HG03196 (cell line): Measurements from ENCODE around the gene U2AF2.

Source experiments
- ATAC-seq: cut with Tn5 transposase; IDR thresholded peaks from one replicate; pipeline ENCODE4 v1.9.1; 2021; ENCODE audit not compliant: unreplicated experiment

The U2AF2 gene

DNA sequence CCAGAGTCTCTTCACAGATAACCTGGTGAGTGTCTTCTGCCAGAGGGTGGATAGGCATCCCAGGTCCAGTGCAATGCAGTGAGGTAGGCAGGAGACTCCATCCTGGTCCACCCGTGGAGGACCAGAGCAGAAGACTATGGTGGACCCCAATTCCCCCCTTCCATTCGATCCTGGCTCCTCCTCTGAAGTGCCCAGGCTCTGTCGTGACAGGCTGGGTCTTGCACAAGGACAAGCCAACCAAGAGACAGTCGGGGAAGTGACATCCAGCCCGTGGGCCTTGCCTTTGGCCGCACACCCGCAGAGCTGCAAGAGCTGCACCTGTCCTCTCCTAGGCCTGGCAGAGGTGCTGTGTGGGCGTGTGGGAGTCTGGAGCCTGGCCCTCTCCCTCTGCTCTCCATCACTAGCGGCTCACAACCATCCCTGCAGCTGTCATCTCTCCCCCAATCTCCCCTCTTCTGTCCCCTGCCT lies 33.6 kb upstream of the U2AF2 start:
- ATAC-seq: no peak

DNA sequence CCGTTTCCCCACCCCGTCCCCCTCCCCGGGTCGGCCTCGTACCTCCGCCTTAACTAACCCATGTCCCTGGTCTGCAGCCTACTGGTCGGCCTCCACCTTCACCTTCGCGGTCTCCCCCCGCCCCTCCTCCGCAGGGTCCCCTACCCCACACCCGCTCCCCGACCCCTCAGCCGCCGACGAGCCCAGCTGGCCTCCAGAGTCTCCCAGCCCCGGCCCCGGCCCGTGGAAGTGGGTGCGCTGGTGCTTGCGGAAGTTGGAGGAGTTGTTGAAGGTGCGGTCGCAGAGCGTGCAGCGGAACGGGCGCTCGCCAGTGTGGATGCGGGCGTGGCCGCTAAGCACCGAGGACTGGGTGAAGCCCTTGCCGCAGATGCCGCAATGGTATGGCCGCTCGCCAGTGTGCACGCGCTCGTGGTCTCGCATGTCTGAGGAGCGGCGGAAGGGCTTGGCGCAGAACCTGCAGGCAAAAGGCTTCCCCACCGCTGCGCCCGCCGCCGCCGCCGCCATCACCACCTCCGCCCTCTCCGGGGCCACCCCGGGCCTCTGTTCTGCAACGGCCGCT lies 33.1 kb upstream of the U2AF2 start:
- ATAC-seq: no peak

DNA sequence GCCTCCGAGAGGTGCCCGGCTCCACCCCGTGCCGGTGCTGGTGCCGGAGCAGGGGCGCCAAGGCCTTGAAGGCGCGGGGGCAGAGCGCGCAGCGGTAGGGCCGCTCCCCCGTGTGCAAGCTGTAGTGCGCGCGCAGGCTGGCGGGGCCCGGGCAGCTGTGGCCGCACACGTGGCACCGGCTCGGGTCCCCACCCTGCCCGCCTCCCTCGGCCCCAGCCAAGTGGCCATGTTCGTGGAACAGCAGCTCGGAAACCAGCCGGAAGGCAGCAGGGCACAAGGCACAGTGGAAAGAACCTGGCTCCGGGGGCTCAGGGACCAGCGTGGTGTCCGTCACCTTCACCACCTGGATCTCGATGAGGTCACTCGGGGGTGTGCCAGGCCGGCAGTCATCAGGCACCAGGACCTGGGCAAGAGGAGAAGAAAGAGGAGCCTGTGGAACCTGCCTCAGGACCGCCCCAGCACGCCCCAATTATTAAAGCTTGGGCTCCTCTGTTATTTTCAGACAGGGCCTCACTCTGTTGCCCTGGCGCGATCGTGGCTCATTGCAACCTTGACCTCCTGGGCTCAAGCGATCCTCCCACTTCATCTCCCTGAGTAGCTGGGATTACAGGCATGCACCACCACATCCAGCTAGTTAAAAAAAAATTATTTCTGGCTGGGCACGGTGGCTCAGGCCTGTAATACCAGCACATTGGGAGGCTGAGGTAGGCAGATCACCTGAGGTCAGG lies 32.4 kb upstream of the U2AF2 start:
- ATAC-seq: no peak

DNA sequence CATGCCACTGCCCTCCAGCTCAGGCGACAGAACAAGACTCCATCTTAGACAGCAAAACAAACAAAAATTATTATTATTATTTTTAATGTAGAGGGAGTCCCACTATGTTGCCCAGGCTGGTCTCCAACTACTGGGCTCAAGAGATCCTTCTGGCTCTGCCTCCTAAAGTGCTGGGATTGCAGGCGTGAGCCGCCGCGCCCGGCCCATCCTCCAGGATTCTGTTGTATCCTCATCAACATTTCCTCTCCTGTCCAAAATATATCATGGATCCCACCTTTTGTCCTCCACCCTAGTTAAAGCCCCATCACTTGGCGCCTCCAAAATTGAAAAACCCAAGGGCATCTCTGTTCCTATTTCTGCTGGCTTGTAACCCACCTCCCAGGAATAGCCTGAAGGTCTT lies 31.7 kb upstream of the U2AF2 start:
- no peak for ATAC-seq

DNA sequence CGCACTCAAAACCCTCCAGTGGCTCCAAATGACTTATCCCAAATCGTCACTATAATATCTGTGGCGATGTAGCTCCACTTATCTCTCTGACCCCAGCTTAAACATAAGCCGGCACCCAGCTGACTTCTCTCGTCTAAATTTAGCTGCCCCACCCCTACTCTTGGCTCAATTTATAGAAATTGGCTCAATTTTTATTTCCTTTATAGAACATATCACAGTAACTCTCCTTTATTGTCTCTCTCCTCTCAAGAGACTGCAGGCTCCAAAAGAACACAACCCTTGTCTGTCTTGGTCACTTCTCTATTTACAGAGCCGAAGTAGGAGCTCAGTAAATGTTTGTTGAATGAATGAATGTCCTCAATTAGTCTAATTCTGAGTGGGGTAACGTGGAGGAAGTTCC lies 31.3 kb upstream of the U2AF2 start:
- ATAC-seq: no peak

DNA sequence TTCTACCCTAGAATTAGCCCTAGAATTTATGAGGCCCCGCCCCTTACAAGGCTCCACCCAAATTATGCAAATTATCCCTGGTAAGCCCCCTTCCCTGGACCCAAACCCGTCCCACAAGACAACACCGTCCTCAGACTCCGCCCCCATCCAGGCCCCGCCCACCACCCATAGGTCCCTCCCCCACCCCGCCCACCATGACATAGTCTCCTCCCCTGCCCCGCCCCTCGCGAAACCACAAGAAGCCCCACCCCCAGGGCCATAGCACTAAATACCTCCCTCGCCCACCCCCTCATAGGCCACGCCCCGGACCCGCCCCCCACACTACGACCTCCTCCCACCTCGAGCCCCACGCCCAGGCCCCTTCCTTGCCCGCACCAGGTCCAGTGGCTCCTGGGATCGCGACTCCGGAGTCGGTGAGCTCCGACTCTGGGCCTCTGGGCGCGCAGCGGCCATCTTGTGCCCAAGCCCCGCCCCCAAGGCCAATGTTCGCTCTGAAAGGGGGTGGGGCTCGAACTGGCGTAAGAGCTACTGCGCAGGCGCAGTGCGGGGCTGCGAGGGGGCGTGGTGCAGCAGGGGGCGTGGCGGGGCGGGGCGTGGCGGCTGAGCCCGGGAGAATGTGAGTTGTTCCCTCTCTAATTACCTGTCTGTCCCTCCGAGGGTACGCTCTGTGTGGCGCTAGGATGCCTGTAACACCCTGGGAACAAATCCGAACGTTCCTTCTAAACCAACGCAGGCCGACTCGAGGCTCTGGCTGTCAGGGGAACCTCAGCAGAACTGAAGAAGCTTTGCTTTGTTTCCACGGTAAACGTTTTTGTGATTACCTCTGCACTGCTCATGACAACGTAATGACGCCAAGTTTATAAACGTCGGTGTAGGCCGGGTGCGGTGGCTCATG lies 30.5 kb upstream of the U2AF2 start, which contains the start of gene ZNF784:
Gene ZNF784 (minus strand): TSS at position 458 of the 895 bp plus-strand sequence. CDS start 5 bp downstream, at position 453.
- ATAC-seq: no peak

DNA sequence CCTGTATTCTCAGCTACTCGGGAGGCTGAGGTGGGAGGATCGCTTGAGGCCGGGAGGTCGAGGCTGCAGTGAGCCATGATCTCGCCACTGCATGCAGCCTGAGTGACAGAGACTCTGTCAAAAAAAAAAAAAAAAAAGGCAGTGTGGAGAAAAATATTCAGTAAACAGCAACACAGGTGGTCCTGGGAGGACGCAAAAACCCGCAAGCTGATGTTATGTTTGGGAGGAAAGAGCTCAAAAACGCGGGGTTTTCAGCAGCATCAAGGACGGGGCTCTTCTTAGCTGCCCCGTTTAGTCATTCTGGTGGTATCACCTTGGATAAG lies 29.9 kb upstream of the U2AF2 start:
- no peak for ATAC-seq

DNA sequence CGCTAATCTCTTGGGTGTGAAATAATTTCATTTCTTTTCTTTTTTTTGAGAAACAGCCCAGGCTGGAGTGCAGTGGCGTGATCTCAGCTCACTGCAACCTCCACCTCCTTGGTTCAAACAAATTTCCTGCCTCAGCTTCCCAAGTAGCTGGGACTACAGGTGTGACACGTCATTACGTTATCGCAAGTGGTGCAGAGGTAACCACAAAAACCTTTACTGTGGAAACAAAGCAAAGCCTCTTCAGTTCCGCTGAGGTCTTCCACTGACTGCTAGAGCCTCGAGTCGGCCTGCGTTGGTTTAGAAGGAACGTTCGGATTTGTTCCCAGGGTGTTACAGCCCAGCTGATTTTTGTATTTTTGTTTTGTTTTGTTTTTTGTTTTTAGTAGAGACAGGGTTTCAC lies 28.5 kb upstream of the U2AF2 start:
- ATAC-seq: no peak

DNA sequence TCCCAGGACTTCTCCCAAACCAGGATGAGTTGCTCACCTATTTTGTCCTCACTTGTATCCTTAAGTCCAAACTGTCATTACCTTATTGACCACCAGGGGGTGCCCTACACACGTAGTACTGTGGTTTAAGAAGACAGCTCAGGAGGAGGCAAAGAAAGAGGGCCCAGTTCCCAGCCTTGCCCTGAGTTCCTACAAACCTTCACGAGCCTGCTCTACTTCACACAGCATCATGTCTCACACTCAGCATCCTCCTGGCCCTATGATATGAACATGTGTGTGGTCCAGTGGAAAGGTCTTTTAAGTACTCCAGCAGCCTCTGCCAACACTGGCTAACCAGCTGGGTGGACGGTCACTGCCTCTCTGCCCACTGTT lies 22.4 kb upstream of the U2AF2 start:
- ATAC-seq: no peak

DNA sequence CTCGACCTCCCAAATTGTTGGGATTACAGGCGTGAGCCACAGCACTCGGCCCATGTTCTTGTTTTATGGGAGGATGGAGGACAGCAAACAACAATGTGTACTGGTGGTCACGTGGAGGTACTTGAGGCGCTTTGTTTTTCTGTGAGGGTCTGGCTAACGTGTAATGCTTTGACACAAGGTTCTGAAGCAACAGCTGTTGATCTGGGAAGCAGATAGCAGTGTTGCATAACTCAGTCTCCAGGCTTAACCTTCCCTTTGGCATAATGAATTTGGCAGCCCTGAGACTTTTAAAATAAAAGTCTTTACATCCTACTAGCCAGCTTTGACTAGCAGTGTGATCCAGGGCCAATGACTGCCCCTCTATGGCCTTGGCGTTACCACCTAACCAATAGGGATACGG lies 21.0 kb upstream of the U2AF2 start:
- ATAC-seq: no peak

DNA sequence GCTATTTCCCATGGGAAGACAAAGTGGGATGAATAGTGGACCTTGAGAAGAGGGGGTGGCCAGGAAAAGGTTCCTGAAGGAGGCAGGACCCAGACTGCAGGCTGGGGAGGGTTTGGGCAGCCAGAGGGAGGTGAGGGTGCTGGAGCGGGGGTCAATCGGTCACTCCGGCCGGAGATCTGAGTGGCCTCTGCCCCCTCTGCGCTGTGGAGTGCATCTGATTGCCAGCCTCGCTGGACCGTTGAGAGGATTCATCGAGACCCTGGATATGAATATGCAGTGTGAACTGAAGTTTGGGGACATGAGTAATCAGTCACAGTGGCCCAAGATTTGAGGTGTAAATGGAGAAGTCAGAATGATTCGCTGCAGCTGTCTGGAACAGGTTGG lies 19.5 kb upstream of the U2AF2 start:
- ATAC-seq: no peak

DNA sequence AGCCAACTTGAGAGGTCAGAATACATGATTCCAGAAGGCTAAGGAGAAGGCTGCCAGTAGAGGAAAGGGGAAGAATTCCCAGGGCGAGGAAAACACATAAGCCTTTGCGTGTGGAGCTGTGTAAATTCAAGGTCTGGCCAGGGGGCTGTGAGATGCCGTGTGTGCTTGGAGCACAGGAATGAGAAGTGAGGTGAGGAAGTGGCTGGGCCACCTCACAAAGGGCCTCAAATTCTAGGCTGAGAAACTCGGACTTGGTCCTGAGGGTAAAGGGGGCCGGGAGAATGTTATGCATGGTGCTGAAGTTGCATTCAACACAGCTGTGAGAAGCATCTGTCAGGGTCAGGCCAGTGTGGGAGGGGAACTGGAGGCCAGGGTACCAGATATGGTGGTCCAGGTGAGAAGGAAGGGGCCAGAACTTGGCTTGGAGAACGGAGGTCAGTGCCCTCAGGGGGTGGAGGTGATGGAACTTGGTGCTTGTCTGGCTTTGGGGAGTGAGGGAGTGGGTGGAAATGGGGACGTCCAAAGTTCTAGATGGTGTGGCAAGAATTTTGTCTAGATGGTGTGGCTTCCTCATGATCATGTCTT lies 18.9 kb upstream of the U2AF2 start:
- no peak for ATAC-seq

DNA sequence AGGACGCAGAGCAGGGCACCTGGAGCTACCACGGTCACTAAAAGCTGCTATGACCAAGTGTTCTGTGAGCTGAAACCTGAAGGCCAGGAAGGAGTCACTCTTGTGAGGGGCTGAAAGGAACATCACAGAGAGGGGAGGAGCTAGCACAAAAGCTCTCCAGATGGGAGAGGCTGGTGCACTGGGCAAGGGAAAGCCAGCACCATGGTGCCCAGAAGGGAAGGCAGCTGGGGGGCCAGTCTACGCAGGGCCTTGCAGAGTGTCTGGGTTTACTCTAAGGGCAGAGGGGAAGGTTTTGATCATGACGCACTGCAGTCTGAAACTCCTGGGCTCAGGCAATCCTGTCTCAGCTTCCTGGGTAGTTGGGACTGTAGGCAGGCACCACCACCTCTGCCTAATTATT lies 18.1 kb upstream of the U2AF2 start:
- no peak for ATAC-seq

DNA sequence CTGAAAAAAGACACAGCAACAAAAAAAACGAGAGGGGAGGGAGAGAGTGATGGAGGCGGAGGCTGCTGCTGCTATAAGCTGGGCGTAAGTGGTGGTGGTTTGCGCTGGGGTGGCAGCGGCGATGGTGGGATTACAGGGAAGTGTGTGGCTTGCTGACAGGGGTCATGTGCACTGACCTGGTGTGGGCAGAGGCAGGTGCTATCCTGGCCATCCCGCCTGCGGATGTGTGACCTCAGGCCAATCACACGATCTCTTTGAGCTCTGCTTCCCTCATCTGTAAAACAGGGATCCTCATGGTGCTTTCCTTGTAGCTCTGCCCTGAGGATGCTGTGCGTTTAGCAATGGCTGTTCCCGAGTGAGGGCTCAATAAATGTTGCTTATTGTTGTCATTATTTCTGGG lies 17.3 kb upstream of the U2AF2 start:
- no peak for ATAC-seq

DNA sequence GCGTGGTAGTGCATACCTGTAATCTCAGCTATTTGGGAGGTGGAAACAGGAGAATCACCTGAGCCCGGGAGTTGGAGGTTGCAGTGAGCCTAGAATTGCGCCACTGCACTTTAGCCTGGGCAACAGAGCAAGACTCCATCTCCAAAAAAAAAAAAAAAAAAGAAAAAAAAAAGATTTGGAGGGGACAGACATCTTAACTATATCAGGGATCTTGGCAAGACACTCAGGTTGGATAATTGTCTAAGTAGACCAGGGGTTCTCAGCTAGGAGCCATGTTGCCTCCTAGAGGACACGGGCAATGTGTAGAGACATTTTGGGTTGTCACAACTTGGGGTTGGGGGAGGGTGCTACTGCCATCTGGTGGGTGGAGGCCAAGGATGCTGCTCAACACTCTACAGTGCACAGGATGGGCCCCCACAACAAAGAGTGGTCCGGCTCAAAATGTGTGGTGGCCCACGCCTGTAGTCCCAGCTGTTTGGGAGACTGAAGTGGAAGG lies 15.9 kb upstream of the U2AF2 start:
- ATAC-seq: no peak

DNA sequence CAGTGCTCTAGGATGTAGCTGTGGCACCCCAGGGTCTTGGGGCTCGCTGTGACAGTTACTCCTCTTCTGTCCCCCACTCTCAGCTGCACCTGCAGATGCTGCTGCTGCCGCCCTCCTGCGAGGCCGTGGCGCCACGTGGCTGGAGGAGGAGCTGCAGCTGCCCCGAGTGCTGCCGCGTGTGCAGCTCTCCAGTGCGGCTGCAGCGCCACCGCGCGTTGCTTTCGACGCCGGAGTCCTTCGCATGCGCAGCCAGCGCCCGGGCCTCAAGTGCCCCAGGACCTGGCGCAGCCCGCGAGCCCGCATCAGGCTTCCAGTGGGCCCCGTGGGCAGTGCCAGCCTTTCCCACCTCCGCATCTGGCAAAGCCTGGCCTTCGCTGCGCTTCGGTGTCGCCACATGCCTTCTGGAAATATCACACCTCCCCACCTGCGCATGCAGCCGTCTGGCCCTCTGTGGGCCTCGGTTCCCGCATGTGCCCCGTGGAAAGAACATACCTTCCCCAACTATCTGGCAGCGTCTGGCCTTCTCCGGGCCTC lies 14.7 kb upstream of the U2AF2 start:
- no peak for ATAC-seq

DNA sequence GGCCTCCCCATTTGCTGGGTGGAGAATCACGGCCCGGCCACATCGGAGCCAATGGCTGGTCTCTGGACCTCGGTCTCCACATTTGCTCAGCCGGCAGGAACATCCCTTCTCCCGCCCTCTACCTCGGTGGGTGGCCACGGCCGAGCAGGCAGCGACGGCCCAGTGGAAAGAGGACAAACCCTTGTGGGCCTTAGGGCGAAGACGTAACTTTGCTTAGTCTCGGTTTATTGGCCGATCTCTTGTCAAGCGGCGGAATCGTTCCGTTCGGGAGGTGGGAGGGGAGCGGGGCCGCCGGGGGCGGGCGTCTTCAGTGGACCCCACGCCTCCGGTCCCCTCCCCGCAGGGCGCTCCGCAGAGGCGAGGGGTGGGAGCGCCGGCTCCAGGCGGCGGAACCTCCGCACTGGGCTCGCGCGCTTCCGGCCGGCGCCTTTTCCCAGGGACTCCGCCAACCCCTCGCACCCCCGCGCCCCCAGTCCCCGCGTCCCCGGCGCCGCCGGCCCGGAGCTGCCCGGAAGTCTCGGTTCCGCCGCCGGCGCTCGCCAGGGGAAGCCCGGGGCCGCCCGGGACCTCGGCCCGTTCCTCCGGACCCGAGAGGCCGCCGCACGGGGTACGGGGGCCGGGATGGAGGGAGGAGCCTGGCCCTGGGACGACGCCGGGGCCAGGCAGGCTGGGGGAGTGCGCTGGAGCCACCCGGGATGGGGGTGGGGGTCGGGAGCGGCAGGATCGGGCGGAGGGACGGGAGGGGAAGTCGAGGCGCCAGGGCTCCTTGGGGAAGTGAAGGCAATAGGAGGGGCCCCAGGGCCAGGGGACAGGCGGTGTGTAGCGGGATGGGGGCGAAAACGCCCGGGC lies 14.0 kb upstream of the U2AF2 start, which contains the start of gene ZNF580:
Gene ZNF580 (plus strand): TSS at position 426 of the 849 bp plus-strand sequence. CDS start 1,507 bp downstream, outside the sequence.
- ATAC-seq: no peak

DNA sequence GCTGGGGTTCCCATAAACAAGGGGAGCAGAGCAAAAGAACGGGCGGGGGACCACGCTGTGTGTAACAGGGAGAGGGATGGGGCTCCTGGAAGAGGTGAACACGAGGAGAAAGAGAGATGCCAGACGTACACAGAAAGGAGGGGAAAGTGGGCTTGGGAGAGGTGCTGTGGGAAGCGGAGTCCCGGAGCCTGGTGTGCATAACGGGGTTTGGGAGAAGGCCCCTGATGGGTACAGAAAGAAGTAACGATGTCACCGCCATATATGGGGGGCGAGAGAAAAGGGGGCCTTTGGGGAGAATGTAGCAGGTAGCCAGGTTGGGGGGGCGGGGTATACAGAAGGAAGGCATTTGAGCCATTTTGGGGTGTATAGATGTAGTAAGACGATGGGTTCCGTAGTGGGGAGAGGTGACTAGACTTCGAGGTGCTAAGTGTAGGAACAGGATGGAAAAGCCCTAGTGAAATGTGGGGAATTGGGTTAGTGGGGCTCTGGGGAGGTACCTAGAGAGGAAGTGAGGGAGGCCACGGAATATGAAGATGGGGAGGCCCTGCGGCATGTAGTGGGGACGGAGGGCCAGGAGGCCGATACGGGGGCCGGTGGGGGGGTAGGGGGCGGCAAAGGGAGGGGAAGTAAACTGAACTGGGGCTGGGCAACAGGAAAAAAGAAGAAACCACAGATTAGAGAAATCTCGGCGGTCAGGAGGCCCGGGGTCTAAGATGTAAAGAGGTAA lies 13.2 kb upstream of the U2AF2 start:
- no peak for ATAC-seq

DNA sequence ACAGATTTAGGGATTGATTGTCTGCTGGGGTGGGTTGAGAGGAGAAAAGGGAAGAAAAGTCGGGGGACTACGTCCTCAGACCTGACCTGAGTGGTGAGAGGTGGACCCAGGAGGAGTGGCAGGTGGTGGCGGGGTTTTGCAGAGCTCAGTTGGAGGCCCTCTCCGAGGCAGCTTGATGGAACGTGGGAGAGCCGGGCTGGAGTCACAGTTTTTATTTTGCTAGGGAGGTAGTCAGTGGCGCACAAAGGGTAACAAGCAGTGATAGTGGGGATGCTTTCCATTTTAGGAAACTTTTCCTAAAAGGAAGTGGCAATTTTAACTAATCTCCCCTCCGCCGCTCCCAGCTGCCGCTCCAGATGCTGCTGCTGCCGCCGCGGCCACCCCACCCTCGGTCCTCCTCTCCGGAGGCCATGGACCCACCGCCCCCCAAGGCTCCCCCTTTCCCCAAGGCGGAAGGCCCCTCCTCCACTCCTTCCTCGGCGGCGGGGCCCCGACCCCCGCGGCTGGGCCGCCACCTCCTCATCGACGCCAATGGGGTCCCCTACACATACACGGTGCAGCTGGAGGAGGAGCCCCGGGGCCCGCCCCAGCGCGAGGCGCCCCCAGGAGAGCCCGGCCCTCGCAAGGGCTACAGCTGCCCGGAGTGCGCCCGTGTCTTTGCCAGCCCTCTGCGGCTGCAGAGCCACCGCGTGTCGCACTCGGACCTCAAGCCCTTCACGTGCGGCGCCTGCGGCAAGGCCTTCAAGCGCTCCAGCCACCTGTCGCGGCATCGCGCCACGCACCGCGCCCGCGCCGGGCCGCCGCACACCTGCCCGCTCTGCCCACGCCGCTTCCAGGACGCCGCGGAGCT lies 12.5 kb upstream of the U2AF2 start:
- ATAC-seq: no peak
